Stimulated activated CD8-positive, alpha-beta memory T cell treated with anti-CD3 and anti-CD28 coated beads, Interleukin-15, amount 100 ng/mL, for 4 hours (primary cell): ENCODE data around the gene EPB41L2.

ENCODE experiments used
- DNase-seq, 2 donors: peaks; one replicate each; pipeline ENCODE4 v3.0.0-alpha.2; 2020; ENCODE audit warnings: low read depth in 2 of 2

The EPB41L2 gene

DNA sequence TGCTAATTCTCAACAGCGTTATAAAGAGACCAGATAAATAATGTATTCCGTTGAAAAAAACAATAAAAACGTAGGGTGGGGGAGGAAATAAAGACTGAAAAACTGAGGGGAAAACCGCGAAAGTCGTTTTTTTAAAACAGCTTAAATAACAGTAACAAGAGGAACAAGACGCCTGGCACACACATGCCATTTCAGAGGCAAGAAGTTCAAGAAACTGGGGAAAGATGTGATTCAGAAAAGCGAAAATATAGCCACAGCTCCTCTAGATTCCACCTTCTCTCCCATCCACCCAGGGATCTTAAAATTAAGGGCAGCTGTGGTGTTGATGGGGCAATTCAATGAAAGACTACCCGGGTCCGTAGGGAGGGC lies 1.3 kb downstream of the EPB41L2 start:
- DNase-seq: no peak

DNA sequence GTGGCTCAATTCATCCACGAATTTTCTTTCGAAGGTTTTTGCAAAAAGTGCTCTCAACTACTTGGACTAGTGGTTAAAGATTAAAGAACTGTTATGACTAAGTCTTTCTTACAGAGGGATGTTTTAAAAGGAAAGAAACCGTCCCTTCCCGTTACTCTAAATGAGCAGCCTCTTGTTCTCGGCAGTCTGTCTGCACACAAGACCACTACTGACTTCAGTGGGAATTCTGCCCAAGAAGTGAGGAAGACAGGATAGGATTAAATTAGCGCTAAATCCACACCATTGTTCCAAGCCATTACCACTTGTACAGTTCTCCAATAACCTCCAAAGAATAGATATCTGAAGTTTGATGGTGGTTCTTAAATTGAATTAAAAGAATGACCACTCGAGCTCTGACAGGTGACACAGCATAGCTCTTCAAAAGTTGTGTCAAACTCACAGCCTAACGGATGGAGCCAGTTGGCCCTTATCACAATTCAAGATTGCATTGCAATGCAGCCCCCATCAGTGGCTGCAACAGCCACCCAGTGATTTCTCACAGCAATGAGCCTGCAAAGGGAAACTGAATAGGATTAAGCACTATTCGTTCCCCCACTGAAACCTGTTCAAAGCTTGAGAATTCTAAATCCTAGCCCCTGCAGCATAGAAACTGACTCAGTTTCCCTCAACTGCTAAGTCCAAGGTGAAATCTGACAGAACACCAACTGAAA lies 1.8 kb downstream of the EPB41L2 start:
- no peak for DNase-seq

DNA sequence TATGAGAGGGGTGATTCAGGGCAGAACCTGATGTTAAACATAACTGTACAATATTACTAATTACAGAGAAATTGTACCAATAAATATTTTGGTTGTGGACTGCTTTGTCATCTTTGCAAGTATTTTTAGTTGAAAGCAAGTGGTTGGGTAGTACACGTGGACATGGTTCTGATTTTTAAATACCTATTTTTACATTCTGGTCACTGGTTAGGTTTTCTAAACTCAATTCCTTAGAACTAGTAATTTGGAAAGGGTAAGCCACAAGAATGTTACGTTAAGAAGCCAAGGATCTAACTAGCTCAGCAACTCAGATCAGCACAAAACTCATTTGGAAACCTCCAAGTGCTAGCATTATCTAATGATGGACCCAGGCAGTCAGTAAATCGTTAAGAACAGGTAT lies 2.7 kb downstream of the EPB41L2 start:
- DNase-seq: no peak

DNA sequence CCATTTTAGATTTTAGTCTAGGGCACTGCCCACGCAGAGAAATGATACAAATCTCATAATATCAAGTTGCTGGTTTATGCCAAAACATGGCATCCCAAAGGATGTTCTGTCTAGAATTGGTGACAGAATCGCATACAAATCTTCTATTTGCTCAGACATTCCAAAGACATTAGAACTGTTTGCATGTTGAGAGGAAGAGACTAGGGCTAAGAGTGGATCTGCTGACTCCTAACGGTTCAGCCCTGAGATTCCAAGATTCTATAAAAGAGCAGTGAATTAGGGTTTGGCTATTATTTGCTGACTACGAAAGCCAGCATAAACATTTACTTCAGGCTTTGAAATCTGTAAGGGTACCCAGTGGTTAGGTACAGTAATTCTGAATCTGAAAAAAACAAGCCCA lies 3.6 kb downstream of the EPB41L2 start:
- no peak for DNase-seq

DNA sequence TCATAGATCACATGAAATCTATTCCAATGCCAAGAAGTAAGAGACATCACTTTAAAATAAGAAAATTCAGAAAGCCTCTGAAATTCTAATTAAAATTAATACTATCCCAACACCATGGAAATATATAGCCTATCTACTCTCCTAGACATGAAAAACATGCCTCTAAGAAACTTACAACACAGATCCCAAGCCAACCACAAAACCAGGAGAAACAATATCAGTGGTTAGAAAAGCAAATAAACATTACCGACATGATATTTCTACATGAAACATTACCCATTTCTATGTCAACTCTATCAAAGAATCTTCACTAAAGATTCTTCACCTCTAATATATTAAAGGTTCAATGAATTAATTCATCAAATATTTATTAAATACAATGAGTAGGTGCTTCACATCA lies 4.8 kb downstream of the EPB41L2 start:
- DNase-seq: no peak

DNA sequence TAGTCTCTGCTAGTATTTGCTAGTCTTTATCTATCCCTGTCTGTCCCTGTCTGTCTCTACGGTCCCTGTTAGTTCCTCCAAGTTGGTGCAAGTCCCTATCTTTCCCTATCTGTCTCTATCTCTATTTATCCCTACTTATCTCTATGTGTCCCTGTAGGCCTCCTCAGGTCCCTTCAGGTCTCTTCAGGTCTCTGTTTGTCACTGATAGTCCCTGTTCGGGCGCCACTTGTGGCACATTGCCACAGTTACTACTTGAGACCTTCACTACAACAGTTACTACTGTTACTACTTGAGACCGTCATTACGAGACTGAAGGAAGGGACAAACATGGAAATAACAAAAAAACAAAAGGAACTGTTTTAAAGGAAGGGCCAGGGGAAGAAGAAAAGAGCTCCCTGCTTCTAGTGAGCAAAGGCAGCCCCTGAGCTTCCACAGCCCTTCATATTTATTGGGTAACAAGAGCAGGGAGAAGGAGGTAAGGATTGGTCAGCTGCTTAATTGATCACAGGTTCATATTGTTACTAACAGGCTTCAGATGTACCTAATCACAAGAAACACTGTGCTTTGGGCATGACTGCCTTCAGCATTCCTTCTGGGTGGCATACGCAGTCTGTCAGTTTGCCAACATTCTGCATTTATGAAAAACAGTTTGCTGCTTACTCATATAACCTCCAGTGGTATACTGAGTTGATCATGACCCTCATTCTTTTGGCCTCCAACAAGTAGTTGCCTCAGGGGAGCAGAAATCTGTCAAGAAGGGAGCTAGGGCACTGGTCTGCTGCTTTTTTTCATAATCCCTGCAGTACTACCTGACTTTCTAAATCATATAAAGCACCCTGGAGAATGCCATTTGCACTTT lies 8.4 kb downstream of the EPB41L2 start:
- no peak for DNase-seq

DNA sequence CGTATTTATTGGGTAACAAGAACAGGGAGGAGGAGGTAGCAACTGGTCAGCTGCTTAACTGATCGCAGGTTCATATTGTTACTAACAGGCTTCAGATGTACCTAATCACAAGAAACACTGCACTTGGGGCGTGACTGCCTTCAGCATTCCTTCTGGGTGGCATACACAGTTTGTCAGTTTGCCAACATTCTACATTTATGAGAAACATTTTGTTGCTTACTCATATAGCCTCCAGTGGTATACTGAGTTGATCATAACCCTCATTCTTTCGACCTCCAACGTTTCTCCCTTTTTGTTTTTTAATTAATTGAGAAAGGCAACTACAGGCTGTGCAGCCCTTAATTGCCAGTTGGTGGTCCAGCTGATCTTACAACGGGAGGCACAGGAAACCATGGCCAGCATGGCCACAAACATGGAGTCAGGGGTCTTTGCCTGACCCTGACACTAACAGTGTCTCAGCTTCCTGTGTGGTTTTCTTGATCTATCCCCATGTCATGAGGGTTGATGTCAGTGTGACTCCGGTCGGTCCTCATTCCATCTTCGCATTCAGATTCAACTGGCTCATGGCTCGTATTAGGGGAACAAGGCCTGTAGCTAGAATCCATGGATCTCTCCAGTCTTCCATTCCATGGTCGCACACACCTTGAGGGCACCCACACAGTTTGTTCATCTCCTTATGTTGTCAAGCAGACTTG lies 9.4 kb downstream of the EPB41L2 start:
- DNase-seq: no peak

DNA sequence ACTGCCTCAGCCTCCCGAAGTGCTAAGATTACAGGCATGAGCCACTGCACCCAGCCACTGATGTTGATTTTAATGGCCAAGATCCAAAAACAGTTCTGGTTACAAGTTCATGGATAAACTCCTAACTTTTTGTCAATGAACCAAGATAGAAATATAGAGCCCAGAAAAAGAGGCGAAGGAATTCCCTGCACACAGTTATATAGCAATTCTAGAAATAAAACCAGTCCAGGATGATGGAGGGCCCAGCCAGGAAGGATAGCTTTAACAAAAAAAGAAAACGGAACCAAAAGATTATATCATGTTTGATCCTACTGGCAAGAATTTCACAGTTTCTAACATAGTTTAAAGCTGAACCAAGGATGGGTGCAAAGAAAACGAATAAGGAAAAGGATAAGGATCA lies 10.9 kb downstream of the EPB41L2 start:
- no peak for DNase-seq

DNA sequence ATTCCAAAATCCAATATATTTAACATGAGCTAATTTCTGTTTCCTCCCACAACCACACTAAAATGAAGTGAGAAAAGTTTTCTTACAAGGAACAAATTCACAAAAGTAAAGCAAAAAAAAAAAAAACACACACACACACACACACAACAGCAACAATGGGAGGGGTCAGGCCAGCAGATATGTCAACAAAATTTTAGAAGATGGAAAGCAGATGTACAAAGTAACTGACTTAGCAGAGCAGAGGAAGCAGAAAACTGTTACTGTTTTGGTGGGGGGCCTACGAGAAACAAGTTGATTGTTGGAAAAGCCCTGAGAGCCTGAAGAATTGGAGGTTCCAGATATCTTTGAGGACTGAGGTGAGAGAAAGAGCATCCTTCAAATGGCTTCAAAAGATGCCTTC lies 11.7 kb downstream of the EPB41L2 start:
- DNase-seq: no peak

DNA sequence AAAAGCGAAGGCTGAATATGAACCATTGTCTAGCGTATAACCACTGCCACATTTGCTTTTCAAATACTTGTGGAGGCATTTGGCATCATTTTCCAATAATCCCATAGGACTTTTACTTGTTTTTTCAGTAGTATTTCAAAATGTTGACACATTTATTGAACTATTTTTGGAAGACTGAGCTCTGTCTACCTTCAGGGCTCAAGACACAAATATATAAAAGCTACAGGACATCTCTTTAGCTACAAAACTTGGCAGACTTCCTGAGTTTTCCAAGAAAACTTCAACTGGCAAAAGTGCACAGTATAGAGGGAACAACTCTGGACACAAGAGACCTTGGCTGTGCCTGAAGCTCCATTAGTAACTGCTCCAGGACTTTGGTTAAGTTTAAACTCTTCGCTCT lies 13.4 kb downstream of the EPB41L2 start:
- DNase-seq: no peak

DNA sequence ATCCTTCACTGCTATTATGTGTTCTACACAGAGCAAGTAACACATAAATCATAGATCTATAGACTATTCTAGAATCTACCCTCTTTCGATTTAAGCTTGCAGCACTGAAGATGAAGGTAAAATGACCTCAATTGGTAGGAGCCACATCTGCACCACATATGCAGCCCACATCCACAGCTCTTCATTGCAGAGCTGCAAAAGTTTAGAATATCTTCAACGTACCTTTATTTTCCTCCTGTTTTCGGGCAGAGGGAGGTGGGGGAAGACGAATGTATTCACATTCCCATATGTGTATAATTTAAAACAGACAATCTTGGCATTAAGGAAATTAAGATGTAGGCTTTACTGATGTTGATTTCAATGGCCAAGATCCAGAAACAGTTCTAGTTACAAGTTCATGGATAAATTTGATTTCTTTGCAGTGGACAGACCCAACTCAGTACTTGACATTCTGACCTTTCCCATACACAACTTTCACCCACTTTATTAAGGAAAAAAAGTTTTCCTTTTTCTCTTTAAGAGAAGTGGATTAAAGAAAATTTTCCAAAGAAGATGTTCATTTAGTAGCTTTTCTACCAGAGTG lies 14.0 kb downstream of the EPB41L2 start:
- no peak for DNase-seq

DNA sequence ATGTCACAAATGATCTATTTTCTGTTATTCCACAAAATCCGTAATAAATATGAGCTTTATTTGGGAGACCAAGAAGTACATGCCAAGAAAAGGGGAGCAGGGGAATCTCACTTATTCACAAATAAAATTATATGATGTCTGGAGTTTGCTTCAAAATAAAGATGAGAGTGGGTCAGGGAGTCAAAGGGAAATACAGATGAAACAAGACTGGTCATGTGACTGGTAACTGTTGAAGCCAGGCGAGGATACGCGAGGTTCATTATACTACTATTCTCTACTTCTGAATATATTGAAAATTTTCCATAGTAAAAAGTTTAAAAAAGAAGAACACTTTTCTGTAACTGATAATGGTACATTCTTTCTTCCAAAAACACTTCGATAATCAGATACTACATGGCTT lies 14.6 kb downstream of the EPB41L2 start:
- DNase-seq: no peak

DNA sequence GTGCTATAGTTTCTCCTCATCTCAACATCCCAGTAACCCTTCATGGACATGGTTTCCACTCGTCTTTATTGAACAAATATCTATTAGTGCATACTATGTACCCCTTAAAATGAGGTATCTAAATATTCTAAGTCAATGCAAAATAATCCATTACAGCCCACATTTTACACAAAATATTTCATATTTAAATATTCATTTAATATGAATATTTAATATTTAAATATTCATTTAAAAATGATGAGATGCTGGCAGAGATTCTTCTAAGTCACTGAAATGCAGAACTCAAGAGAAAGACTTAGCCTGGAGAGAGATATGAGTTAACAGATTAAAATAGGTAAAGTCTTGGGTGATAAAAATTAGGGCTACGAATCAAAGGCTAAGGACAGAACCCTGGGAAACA lies 17.9 kb downstream of the EPB41L2 start:
- DNase-seq: no peak

DNA sequence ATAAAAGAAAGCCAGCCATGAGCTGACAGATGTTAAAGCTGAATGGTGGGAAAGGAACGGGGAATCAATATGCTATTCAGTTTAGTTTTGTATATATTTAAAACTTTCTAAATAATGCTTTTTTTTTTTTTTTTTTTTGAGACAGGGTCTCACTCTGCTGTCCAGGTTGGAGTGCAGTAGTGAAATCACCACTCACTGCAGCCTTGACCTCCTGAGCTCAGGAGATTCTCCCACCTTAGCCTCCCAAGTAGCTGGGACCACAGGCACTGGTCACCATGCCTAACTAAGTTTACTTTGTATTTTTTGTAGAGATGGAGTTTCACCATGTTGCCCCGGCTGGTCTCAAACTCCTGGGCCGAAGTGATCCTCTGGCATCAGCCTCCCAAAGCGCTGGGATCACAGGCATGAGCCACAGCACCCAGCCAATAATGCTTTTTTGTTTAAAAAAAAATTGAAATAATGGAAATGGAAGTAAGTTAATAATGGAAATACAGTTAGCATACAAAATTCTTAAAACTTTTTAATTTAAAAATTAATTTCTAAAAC lies 19.1 kb downstream of the EPB41L2 start:
- DNase-seq: no peak

DNA sequence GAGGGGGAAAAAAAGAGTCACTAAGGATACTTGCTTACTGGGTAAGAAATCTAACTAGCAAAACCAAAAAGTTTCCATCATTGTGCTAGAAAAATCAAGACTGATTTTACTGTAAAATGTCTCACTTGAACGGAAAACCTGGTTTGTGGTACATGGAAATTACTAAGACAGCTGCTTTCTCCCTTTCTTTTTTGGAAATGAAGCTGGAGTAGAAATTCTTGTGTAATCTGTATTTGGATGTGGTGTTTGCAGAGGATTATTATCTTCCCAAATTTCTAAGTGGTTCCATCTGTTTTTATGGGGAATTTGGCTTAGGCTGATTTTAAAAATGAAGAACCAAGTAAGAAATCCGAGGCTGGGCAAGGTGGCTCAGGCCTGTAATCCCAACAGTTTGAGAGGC lies 20.4 kb downstream of the EPB41L2 start:
- no peak for DNase-seq

DNA sequence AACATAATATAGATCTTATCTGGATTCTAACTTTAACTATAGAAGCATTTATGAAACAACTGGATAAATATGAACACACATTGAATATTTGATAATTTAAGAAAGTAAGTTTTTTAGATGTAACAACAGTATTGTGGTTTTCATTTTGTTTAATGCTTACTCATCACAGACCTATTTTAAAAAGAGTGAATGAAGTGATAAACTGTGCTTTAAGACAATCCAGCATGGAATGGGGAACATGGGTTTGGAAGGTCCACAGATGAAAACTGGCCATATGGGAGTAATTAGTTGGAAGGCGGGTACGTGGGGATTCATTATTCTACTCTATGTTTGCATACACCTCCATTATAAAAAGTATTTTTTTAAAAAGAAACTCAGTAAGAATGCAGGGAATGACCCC lies 21.2 kb downstream of the EPB41L2 start:
- no peak for DNase-seq

DNA sequence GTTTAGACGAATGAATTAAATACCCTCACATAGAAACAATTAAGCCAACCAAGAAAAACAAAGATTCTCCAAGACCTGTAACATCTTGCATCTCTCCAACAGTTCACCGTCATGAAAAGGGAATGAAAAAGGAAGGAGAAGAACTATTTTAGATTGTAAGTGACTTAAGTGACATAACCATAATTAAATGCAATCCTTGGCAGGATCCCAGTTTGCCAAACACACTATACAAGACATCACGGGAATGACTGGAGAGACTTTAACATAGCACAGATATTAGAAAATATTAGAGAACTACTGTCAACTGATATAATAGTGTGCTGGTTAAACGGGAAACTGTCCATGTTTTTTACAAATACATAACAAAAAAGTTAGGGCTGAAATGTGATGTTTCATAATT lies 22.2 kb downstream of the EPB41L2 start:
- no peak for DNase-seq

DNA sequence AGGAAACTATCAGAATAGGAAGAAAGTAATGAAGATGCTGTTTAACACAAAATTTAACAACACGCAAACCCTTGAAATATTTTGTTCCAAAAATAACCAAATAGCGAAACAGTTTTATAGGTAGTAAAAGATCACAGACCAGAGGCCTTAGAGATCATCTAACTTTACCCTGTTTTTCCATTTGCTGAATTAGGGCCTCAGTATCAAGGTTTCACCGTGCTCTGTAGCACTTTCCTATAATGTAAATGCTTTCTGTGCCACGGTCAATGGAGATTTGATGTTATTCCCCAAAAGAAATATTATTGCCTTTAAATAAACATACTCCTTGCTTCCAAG lies 23.7 kb downstream of the EPB41L2 start:
- DNase-seq: no peak

DNA sequence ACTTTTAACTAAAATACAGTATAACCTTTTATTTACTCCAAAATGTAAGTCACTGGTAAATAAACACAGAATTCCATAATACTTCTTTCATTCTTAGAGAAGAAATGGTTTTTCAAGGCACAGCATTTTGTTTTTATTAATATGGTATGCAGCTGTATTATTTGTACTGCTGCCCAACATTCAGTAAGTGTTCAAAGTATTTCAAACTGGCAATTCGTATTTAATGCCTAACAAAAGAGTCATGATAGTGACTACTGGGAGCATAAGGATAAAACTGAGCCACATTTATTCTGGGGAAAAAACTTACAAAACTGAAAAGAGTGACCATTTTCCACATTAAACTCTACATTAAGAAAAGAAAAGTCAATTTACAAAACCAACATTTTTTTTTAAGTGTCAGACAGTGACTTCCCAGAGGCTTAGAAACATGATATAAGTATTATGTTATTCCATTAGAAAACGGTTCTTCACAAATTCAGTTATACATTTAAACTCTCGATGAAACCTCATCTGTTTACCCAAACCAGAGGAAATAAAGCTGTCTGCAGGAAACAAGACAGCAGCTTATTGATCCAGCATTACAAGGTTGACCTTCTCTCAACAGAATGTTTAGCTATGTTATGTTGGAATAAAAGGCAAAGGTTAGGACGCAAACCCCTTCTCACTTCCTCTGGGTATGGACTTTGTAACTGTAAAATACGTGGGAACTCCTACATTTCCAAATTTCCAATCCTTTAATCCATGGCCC lies 24.3 kb downstream of the EPB41L2 start:
- DNase-seq: no peak

DNA sequence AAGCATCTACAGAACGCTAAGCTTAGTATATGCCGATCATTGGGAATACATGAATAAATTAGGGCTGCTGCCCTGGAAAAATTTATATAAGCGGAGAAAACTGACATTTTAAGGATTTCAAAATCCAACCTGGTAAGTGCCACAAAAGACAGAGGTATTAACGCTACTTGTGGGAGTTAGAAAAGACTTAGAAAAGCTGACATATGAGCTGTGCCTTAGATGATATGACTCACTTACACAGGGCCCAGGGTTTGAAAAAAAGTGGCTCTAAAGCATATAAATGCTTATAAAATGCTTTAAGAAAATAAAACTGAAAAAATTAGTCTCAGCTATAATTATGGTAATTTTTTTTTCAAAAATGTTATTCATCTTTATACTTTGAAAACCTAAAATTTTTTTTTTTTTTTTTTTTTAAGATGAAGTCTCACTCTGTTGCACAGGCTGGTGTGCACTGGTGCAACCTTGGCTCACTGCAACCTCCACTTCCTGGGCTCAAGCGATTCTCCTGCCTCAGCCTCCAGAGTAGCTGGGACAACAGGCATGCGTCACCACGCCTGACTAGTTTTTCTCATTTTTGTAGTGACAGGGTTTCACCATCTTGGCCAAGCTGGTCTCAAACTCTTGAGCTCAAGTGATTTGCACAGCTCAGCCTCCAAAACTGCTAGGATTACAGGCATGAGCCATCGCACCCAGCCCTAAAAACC lies 25.7 kb downstream of the EPB41L2 start:
- DNase-seq: no peak

DNA sequence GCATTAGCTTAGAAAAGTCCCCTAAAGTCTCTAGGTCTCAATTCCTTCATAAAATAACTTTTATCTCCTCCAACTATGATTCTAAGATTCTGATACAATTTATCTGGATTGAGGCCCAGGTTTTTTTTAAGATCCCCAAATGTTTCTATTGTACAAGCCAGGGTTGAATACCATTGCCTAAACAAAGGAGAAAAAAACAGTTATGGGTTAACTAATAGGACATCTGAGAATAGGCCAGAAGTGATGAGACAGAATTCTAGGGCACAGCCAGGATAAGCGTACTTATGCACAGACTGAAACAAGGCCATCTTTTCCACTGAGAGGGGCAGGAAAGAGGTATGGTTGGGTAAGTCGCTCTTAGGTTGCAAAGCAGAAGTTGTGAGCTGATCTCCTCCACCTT lies 26.4 kb downstream of the EPB41L2 start:
- no peak for DNase-seq
